ENCODE data around the gene BICD2. TPM values are rescaled to one million over a fixed set of nuclear protein-coding genes. Genes with fewer than 3 reads are reported as not detected.
"Not testable (repeated sequence)": the region's sequence is repeated elsewhere in the genome, so short reads cannot be mapped to it uniquely, and the experiment has no call there.

BICD2 gene
- total RNA-seq, 1 donor from 2014 or later = 48.2 TPM

- peak; percentile 37 for DNase-seq (ENCODE audit: low read depth)
- no peak overlapping the region for H3K4me2 ChIP-seq (ENCODE audit: low read length)
- TF ChIP-seq CTCF (IDR thresholded peaks at IDR 0.05; ENCODE audit: insufficient read depth, low read depth, low read length) (no peak), EZH2 (IDR thresholded peaks at IDR 0.05; ENCODE audit: insufficient read depth, low read length) (no peak)
- no peaks in the 10 kb centered on the region for H3K36me3 ChIP-seq (ENCODE audit: insufficient read depth, low read length)
- no peaks in the 10 kb centered on the region for H4K20me1 ChIP-seq (ENCODE audit: insufficient read depth, low read length)
- Mint-ChIP-seq H3K4me3 (ENCODE audit: unreplicated experiment) (no peak overlapping the region), H3K27ac (ENCODE audit: unreplicated experiment) (no peak overlapping the region), H3K4me1 (ENCODE audit: low read depth, unreplicated experiment) (no peaks in the 10 kb centered on the region), H3K9me3 (ENCODE audit: unreplicated experiment) (peaks cover 2% of the 10 kb centered on the region), H3K27me3 (ENCODE audit: low read depth, unreplicated experiment) (peaks cover 25% of the 10 kb centered on the region), H3K36me3 (ENCODE audit: low read depth, unreplicated experiment) (no peaks in the 10 kb centered on the region)
- H3K4me1 ChIP-seq (ENCODE audit: insufficient read depth, low read length) = peaks cover 12% of the 10 kb centered on the region
- H3K4me3 ChIP-seq (ENCODE audit: insufficient read depth, low read depth, low read length) = no peak overlapping the region
- no peak overlapping the region for H2AFZ ChIP-seq (ENCODE audit: low read depth, low read length)
- H3K27ac ChIP-seq (ENCODE audit: low read depth, low read length) = no peak overlapping the region
- no peaks in the 10 kb centered on the region for H3K79me2 ChIP-seq (ENCODE audit: insufficient read depth, low read length)
- H3K9ac ChIP-seq (ENCODE audit: low read length) = no peak overlapping the region
- H3K9me3 ChIP-seq (ENCODE audit: insufficient read depth, low read depth, low read length) = peaks cover 7% of the 10 kb centered on the region
- peaks cover 60% of the 10 kb centered on the region for H3K27me3 ChIP-seq (ENCODE audit: insufficient read depth, low read length)
- peak; percentile 65 for FAIRE-seq
Measured at GRCh38 chr9:92804727-92805126, 40.1 kb upstream of the BICD2 start.

- Histone ChIP-seq H3K79me2 (ENCODE audit: insufficient read depth, low read length) (no peaks in the 10 kb centered on the region), H2AFZ (ENCODE audit: low read depth, low read length) (no peak overlapping the region), H3K4me1 (ENCODE audit: insufficient read depth, low read length) (no peaks in the 10 kb centered on the region), H3K9me3 (ENCODE audit: insufficient read depth, low read depth, low read length) (no peaks in the 10 kb centered on the region), H3K36me3 (ENCODE audit: insufficient read depth, low read length) (no peaks in the 10 kb centered on the region), H3K4me3 (ENCODE audit: insufficient read depth, low read depth, low read length) (no peak overlapping the region), H3K9ac (ENCODE audit: low read length) (no peak overlapping the region), H3K27ac (ENCODE audit: low read depth, low read length) (no peak overlapping the region), H3K4me2 (ENCODE audit: low read length) (no peak overlapping the region), H4K20me1 (ENCODE audit: insufficient read depth, low read length) (no peaks in the 10 kb centered on the region), H3K27me3 (ENCODE audit: insufficient read depth, low read length) (peaks cover 42% of the 10 kb centered on the region)
- Mint-ChIP-seq H3K36me3 (ENCODE audit: low read depth, unreplicated experiment) (no peaks in the 10 kb centered on the region), H3K27me3 (ENCODE audit: low read depth, unreplicated experiment) (peaks cover 40% of the 10 kb centered on the region), H3K9me3 (ENCODE audit: unreplicated experiment) (peaks cover 2% of the 10 kb centered on the region), H3K4me3 (ENCODE audit: unreplicated experiment) (no peak overlapping the region), H3K27ac (ENCODE audit: unreplicated experiment) (no peak overlapping the region), H3K4me1 (ENCODE audit: low read depth, unreplicated experiment) (peaks cover 2% of the 10 kb centered on the region)
- no peak for DNase-seq (ENCODE audit: low read depth)
- no peak for FAIRE-seq
- TF ChIP-seq EZH2 (IDR thresholded peaks at IDR 0.05; ENCODE audit: insufficient read depth, low read length) = no peak
Measured at GRCh38 chr9:92798358-92798757, 33.7 kb upstream of the BICD2 start.

DNA sequence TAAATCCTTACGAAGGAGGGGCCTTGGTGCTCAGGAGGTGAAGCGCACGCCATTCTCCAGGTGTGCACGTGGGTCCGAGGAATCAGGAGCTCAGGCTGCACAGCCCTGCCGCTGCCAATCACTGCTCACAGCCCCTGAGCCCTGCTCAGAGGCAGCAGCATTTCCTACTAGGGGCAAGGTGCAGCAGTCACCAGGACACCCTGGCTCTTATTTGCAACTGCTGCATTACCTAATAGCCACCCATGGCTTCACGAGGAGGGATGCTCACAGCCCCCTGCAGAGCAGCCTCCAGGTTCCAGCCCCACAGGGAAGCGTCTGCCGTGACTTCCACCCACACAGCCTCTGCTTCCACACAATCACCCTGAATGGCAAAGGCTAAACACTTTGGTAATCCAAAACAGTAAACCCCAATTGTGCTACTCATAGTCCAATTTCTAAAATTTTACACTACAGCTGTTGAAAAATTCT is 31.7 kb upstream of the BICD2 start:
- H3K9me3 ChIP-seq (ENCODE audit: insufficient read depth, low read depth, low read length); H3K4me2 ChIP-seq (ENCODE audit: low read length); H3K36me3 Mint-ChIP-seq (ENCODE audit: low read depth, unreplicated experiment); FAIRE-seq; H3K36me3 ChIP-seq (ENCODE audit: insufficient read depth, low read length); H3K4me1 ChIP-seq (ENCODE audit: insufficient read depth, low read length); H3K27ac ChIP-seq (ENCODE audit: low read depth, low read length); H3K9me3 Mint-ChIP-seq (ENCODE audit: unreplicated experiment); H3K9ac ChIP-seq (ENCODE audit: low read length); DNase-seq (ENCODE audit: low read depth); H4K20me1 ChIP-seq (ENCODE audit: insufficient read depth, low read length); H3K4me3 ChIP-seq (ENCODE audit: insufficient read depth, low read depth, low read length); H2AFZ ChIP-seq (ENCODE audit: low read depth, low read length); H3K79me2 ChIP-seq (ENCODE audit: insufficient read depth, low read length); H3K4me3 Mint-ChIP-seq (ENCODE audit: unreplicated experiment); H3K27ac Mint-ChIP-seq (ENCODE audit: unreplicated experiment); H3K4me1 Mint-ChIP-seq (ENCODE audit: low read depth, unreplicated experiment): not testable (repeated sequence)
- peaks cover 41% of the 10 kb centered on the region for H3K27me3 ChIP-seq (ENCODE audit: insufficient read depth, low read length)
- peaks cover 51% of the 10 kb centered on the region for H3K27me3 Mint-ChIP-seq (ENCODE audit: low read depth, unreplicated experiment)
